ENCODE data around the gene C4orf36. TPM values are rescaled to one million over a fixed set of nuclear protein-coding genes. Genes with fewer than 3 reads are reported as not detected.

C4orf36 gene
- total RNA-seq, 4 donors from 2014 or later: 0.83 to 2.4 (median 1.4) TPM; not detected in 1

DNA sequence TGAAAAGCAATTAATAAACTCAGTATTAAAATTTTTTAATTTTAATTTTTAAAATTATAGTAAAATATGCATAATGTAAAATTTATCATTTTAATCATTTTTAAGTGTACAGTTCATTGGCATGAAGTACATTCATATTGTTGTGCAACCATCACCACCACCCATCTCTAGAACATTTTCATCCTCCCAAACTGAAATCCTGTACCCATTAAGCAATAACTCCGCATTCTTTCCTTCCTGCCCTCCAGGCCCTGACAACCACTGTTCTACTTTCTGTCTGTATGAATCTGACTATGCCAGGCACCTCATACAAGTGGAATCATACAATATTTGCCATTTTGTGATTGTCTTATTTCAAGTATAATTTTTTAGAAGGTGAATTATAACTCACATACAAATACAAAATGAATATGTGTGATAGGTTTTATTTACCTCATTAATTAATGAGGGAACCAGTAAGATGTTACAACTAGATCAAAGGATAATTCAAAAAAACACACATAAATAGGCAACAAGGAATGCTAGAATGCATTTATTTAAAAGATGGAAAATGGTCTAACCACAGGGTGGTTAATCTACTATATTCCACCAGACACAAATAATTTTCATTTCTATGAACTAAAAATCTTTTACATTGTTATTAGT is 29.5 kb upstream of the C4orf36 start:
- TF ChIP-seq POLR2AphosphoS5 (IDR thresholded peaks at IDR 0.05): peak in 2 of 3 donors; percentile 35 to 58
- no peak for TF ChIP-seq POLR2A (IDR thresholded peaks at IDR 0.05)
- H3K4me1 ChIP-seq: peaks cover 18% of the 10 kb centered on the region
- H3K27me3 ChIP-seq: no peaks in the 10 kb centered on the region
- no peaks in the 10 kb centered on the region for H3K36me3 ChIP-seq
- WGBS: 39% methylated on average over 1 of the region's 1 CpG
- no peaks in the 10 kb centered on the region for H3K9me3 ChIP-seq
- no peak for DNase-seq (ENCODE audit: low spot score in 2 of 2)
- H3K27ac ChIP-seq: no peak overlapping the region
- H3K4me3 ChIP-seq: no peak overlapping the region

DNA sequence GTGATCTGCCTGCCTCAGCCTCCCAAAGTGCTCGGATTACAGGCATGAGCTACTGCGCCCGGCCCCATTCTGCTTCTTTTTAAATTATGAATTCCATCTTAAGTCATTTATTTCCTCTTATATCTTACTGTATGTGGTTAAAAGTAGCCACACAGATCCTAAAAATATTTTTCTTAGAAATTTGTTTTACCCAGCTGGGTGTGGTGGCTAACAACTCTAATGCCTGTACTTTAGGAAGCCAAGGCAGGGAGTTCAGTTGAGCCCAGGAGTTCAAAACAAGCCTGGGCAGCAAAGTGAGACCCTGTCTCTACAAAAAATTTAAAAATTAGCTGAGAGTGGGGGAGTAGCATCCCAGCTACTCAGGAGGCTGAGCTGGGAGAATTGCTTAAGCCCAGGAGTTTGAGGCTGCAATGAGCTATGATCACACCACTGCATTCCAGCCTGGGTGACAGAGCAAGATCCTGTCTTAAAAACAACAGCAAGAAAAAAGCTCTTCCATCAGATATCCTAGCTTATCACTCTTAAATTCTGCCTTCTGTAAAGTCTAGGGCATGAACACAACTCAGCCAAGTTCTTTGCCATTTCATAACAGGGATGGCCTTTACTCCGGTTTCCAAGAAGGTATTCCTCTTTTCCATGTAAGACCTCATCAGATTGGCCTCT is 27.5 kb upstream of the C4orf36 start:
- no peak for DNase-seq (ENCODE audit: low spot score in 2 of 2)
- H3K27me3 ChIP-seq: no peaks in the 10 kb centered on the region
- no peak overlapping the region for H3K27ac ChIP-seq
- peaks cover 15% of the 10 kb centered on the region for H3K4me1 ChIP-seq
- no peaks in the 10 kb centered on the region for H3K36me3 ChIP-seq
- no peak overlapping the region for H3K4me3 ChIP-seq
- H3K9me3 ChIP-seq: no peaks in the 10 kb centered on the region
- 93% methylated on average over 4 of the region's 4 CpGs for WGBS
- TF ChIP-seq POLR2AphosphoS5 (IDR thresholded peaks at IDR 0.05): no peak
- TF ChIP-seq POLR2A (IDR thresholded peaks at IDR 0.05): no peak
- TF ChIP-seq EP300 (IDR thresholded peaks at IDR 0.05): no peak
- TF ChIP-seq, protein P1, sequence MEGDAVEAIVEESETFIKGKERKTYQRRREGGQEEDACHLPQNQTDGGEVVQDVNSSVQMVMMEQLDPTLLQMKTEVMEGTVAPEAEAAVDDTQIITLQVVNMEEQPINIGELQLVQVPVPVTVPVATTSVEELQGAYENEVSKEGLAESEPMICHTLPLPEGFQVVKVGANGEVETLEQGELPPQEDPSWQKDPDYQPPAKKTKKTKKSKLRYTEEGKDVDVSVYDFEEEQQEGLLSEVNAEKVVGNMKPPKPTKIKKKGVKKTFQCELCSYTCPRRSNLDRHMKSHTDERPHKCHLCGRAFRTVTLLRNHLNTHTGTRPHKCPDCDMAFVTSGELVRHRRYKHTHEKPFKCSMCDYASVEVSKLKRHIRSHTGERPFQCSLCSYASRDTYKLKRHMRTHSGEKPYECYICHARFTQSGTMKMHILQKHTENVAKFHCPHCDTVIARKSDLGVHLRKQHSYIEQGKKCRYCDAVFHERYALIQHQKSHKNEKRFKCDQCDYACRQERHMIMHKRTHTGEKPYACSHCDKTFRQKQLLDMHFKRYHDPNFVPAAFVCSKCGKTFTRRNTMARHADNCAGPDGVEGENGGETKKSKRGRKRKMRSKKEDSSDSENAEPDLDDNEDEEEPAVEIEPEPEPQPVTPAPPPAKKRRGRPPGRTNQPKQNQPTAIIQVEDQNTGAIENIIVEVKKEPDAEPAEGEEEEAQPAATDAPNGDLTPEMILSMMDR (IDR thresholded peaks at IDR 0.05): no peak

DNA sequence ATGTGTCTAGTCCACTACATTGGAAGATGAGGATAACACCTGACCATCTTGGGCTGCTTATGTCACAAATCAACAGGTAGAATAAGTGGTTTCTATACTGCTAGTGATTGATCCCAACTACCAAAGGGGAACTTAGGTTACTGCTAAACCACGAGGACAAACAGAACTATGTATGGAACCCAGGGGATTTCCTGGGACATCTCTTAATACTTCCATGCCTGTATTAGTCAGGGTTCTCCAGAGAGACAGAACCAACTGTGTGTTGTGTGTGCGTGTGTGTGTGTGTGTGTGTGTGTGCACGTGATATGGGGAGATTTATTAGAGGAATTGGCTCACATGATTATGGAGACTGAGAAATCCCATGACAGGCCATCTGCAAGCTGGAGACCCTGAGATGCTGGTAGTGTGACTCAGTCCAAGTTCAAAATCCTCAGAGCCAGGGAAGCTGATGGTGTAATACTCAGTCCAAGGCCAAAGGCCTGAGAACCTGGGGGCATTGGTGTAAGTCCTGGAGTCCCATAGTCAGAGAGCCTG is 26.4 kb upstream of the C4orf36 start:
- Histone ChIP-seq H3K4me3 (no peak overlapping the region), H3K27me3 (no peaks in the 10 kb centered on the region), H3K27ac (no peak overlapping the region), H3K9me3 (no peaks in the 10 kb centered on the region), H3K4me1 (peaks cover 15% of the 10 kb centered on the region), H3K36me3 (no peaks in the 10 kb centered on the region)
- WGBS: 37% methylated on average over 3 of the region's 3 CpGs
- TF ChIP-seq POLR2A (IDR thresholded peaks at IDR 0.05): no peak
- no peak for TF ChIP-seq EP300 (IDR thresholded peaks at IDR 0.05)
- TF ChIP-seq POLR2AphosphoS5 (IDR thresholded peaks at IDR 0.05): no peak
- TF ChIP-seq, protein P1 (IDR thresholded peaks at IDR 0.05): no peak
- DNase-seq (ENCODE audit: low spot score in 2 of 2): no peak

DNA sequence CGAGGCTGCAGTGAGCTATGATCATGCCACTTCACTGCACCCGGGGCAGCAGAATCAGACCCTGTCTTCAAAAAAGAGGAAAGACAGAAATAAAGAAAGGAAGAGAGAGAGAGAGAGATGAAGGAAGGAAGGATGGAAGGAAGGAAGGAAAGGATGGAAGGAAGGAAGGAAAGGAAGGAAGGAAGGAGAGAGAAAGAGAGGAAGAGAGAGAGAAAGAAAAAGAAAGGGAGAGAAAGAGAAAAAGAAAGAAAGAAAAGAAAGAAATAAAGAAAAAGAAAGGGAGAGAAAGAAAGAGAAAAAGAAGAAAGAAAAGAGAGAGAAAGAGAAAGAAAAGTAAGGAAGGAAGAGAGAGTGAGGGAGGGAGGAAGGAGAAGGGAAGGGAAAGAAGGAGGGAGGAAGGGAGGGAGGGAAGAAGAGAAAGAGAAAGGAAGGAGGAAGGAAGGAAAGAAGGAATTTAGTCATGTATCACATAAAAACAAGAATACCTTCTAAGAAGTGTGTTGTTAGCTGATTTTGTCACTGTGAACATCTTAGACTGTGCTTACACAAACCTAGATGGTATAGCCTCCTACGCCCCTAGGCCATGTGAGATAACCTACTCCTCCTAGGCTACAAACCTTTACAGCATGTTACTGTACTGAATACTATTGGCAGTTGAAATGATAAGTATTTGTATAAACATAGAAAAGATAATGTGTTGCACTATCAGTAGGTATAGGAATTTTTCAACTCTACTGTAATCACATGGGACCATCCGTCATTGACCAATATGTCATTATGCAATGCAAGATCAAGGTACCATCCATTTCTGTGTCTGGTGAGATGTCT is 25.2 kb upstream of the C4orf36 start:
- DNase-seq (ENCODE audit: low spot score in 2 of 2): no peak
- H3K4me3 ChIP-seq: no peak overlapping the region
- 99% methylated on average over 4 of the region's 4 CpGs for WGBS
- TF ChIP-seq POLR2AphosphoS5 (IDR thresholded peaks at IDR 0.05) (no peak), EP300 (IDR thresholded peaks at IDR 0.05) (no peak), POLR2A (IDR thresholded peaks at IDR 0.05) (no peak)
- TF ChIP-seq, protein P1 (IDR thresholded peaks at IDR 0.05): no peak
- H3K27ac ChIP-seq: no peak overlapping the region
- no peaks in the 10 kb centered on the region for H3K9me3 ChIP-seq
- H3K27me3 ChIP-seq: no peaks in the 10 kb centered on the region
- no peaks in the 10 kb centered on the region for H3K36me3 ChIP-seq
- peaks cover 12% of the 10 kb centered on the region for H3K4me1 ChIP-seq

DNA sequence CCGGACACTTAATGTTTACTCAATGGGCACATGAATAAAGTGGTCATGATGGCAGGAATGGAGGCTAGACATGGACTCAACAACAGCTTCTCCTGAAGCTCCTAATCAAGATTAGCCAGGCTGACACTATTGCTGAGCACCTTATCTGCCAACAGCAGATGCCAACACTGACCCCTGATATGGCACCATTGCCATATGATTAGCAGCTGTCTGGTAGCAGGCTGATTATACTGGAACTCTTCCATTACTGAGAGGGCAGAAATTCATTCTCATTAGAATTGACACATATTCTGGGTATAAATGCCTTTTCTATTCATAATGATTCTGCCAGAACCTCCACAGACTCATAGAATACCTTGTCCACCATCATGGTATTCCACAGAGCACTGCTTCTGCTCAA is 24.2 kb upstream of the C4orf36 start:
- H3K9me3 ChIP-seq: no peaks in the 10 kb centered on the region
- DNase-seq (ENCODE audit: low spot score in 2 of 2): no peak
- no peak overlapping the region for H3K27ac ChIP-seq
- TF ChIP-seq POLR2AphosphoS5 (IDR thresholded peaks at IDR 0.05): no peak
- TF ChIP-seq, protein P1 (IDR thresholded peaks at IDR 0.05): no peak
- no peak for TF ChIP-seq POLR2A (IDR thresholded peaks at IDR 0.05)
- TF ChIP-seq EP300 (IDR thresholded peaks at IDR 0.05): no peak
- peaks cover 9% of the 10 kb centered on the region for H3K4me1 ChIP-seq
- no peaks in the 10 kb centered on the region for H3K36me3 ChIP-seq
- 48% methylated on average over 1 of the region's 1 CpG for WGBS
- no peak overlapping the region for H3K4me3 ChIP-seq
- no peaks in the 10 kb centered on the region for H3K27me3 ChIP-seq
